Vagina (tissue), 2 donors: ENCODE results near the gene ARL3. TPM values are rescaled to one million over a fixed set of nuclear protein-coding genes. Genes with fewer than 3 reads are reported as not detected.
"Not testable (repeated sequence)": the region's sequence is repeated elsewhere in the genome, so short reads cannot be mapped to it uniquely, and the experiment has no call there.

Source experiments
- DNase-seq, 2 donors: peaks; one replicate each; pipeline ENCODE4 v3.0.0-alpha.2; 2017; ENCODE audit errors: extremely low spot score in 2 of 2
- H3K27ac ChIP-seq: fragments of 200-600 bp; sonication (generic); one replicate; pipeline ENCODE4 v1.5.1; 2019
- H3K27me3 ChIP-seq: fragments of 200-600 bp; sonication (generic); one replicate; pipeline ENCODE4 v1.5.1; 2019
- H3K36me3 ChIP-seq, 2 donors: fragments of 200-600 bp; sonication (generic); one replicate each; pipeline ENCODE4 v1.5.1; 2017 to 2019
- H3K4me1 ChIP-seq: fragments of 200-600 bp; sonication (generic); one replicate; pipeline ENCODE4 v1.5.1; 2019
- H3K4me3 ChIP-seq, 2 donors: fragments of 200-600 bp; sonication (generic); 1 replicate in 1 of 2; 2 replicates in 1 of 2; pipeline ENCODE4 v1.5.1; 2016 to 2019
- H3K9me3 ChIP-seq: fragments of 200-600 bp; sonication (generic); one replicate; pipeline ENCODE4 v1.5.1; 2019
- CTCF ChIP-seq, 3 experiments: fragments of 450-650 bp in 2 of 3; fragments of 200-600 bp in 1 of 3; sonication (generic) in 1 of 3; IDR thresholded peaks; one replicate each; pipeline ENCODE4 v1.5.1; 2017 to 2019; ENCODE audit warnings: antibody characterized with exemption in 3 of 3, mild to moderate bottlenecking in 2 of 3, moderate library complexity in 2 of 3
- POLR2A ChIP-seq, 2 donors: fragments of 450-650 bp; IDR thresholded peaks; one replicate each; pipeline ENCODE4 v1.6.1; 2017; ENCODE audit warnings: antibody characterized with exemption in 2 of 2, mild to moderate bottlenecking in 2 of 2, moderate library complexity in 2 of 2
- POLR2AphosphoS5 ChIP-seq, 2 donors: sonication (generic); formaldehyde crosslinking; IDR thresholded peaks; one replicate each; pipeline ENCODE4 v1.9.0; 2017; ENCODE audit warnings: antibody characterized with exemption in 2 of 2, mild to moderate bottlenecking in 2 of 2, low read depth in 1 of 2; ENCODE audit not compliant: insufficient read depth in 1 of 2
- intact Hi-C: fragments of 100-400 bp; cut with DNase I; formaldehyde crosslinking; loops from one replicate; pipeline ENCODE4 v1.15.1; 2023
- total RNA-seq: library from RNA; depleted of rRNA; stranded (reverse); fragments of >200 nt; gene quantifications from one replicate; pipeline ENCODE4 v1.2.3, GENCODE V29; 2016

The ARL3 gene
- total RNA-seq, 1 donor from 2014 or later = 7.4 TPM

GRCh38 chr10:102759497-102760210, 45.5 kb upstream of the ARL3 start:
- no peak overlapping the region for H3K4me3 ChIP-seq
- peaks cover 60% of the 10 kb centered on the region for H3K4me1 ChIP-seq
- H3K27me3 ChIP-seq = no peaks in the 10 kb centered on the region
- H3K9me3 ChIP-seq = no peaks in the 10 kb centered on the region
- H3K36me3 ChIP-seq = no peaks in the 10 kb centered on the region
- peak overlapping the region; percentile 81 for H3K27ac ChIP-seq
- no peak for DNase-seq
- intact Hi-C loops = no loop called here
- no peak for TF ChIP-seq CTCF (IDR thresholded peaks at IDR 0.05)
- TF ChIP-seq POLR2A (IDR thresholded peaks at IDR 0.05) = no peak
- TF ChIP-seq POLR2AphosphoS5 (IDR thresholded peaks at IDR 0.05; ENCODE audit: insufficient read depth in 1 of 2, low read depth in 1 of 2) = no peak

- H3K27ac ChIP-seq = peak overlapping the region; percentile 81
- intact Hi-C loops = not testable (repeated sequence)
- peaks cover 60% of the 10 kb centered on the region for H3K4me1 ChIP-seq
Observed at GRCh38 chr10:102758933-102759262, 44.7 kb upstream of the ARL3 start.

DNA sequence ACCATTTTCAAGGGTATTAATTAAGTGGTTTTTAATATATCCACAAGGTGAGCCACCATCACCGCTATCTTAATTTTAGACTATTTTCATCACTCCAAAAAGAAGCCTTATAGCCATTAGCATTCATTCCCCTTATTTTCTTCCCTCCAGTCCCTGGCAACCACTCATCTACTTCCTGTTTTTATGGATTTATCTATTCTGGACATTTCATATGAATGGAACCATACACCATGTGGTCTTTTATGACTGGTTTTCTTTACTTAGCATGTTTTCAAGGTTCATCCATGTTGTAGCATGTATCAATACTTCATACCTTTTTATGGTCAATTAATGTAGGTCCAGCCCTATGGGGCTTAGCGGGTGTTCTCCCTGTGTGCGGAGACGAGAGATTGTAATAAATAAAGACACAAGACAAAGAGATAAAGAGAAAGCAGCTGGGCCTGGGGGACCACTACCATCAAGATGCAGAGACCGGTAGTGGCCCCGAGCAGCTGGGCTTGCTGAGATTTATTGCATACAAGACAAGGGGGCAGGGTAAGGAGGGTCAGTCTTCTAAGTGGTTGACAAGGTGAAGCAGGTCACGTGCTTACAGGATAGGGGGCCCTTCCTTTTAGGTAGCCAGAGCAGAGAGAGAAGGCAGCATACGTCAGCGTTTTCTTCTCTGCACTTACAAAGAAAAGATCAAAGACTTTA, 44.2 kb upstream of the ARL3 start:
- Histone ChIP-seq H3K27me3 (no peaks in the 10 kb centered on the region), H3K36me3 (no peaks in the 10 kb centered on the region), H3K4me1 (peaks cover 57% of the 10 kb centered on the region), H3K4me3 (peak overlapping the region in 1 of 2 donors; percentile 30), H3K27ac (peak overlapping the region; percentile 81), H3K9me3 (no peaks in the 10 kb centered on the region)
- TF ChIP-seq POLR2AphosphoS5 (IDR thresholded peaks at IDR 0.05; ENCODE audit: insufficient read depth in 1 of 2, low read depth in 1 of 2) (no peak), CTCF (IDR thresholded peaks at IDR 0.05) (no peak), POLR2A (IDR thresholded peaks at IDR 0.05) (no peak)
- no peak for DNase-seq
- intact Hi-C loops = no loop called here

More at GRCh38 chr10:102758933-102759262, 44.7 kb upstream of the ARL3 start:
- not testable (repeated sequence) for DNase-seq, H3K27me3 ChIP-seq, H3K36me3 ChIP-seq, H3K9me3 ChIP-seq
- peak in 1 of 2 donors; percentile 22 for TF ChIP-seq POLR2A (IDR thresholded peaks at IDR 0.05)
- peak in 1 of 2 donors; percentile 47 for TF ChIP-seq POLR2AphosphoS5 (IDR thresholded peaks at IDR 0.05; ENCODE audit: insufficient read depth in 1 of 2, low read depth in 1 of 2)
- peak overlapping the region in 1 of 2 donors; percentile 30 for H3K4me3 ChIP-seq

GRCh38 chr10:102757323-102757722, 43.1 kb upstream of the ARL3 start:
- Histone ChIP-seq H3K9me3 (no peaks in the 10 kb centered on the region), H3K27ac (peak overlapping the region; percentile 78), H3K36me3 (no peaks in the 10 kb centered on the region), H3K27me3 (no peaks in the 10 kb centered on the region), H3K4me3 (no peak overlapping the region), H3K4me1 (peaks cover 61% of the 10 kb centered on the region)
- TF ChIP-seq CTCF (IDR thresholded peaks at IDR 0.05) (no peak), POLR2A (IDR thresholded peaks at IDR 0.05) (no peak), POLR2AphosphoS5 (IDR thresholded peaks at IDR 0.05; ENCODE audit: insufficient read depth in 1 of 2, low read depth in 1 of 2) (no peak)
- intact Hi-C loops = no loop called here
- DNase-seq = no peak

GRCh38 chr10:102753718-102754117, 39.5 kb upstream of the ARL3 start:
- H3K36me3 ChIP-seq = no peaks in the 10 kb centered on the region
- peak overlapping the region; percentile 78 for H3K27ac ChIP-seq
- no peaks in the 10 kb centered on the region for H3K27me3 ChIP-seq
- TF ChIP-seq CTCF (IDR thresholded peaks at IDR 0.05) (no peak), POLR2AphosphoS5 (IDR thresholded peaks at IDR 0.05; ENCODE audit: insufficient read depth in 1 of 2, low read depth in 1 of 2) (no peak), POLR2A (IDR thresholded peaks at IDR 0.05) (no peak)
- H3K4me3 ChIP-seq = no peak overlapping the region
- DNase-seq = no peak
- intact Hi-C loops = no loop called here
- peaks cover 49% of the 10 kb centered on the region for H3K4me1 ChIP-seq
- H3K9me3 ChIP-seq = no peaks in the 10 kb centered on the region
